Ascending aorta (tissue), 2 donors: ENCODE results near the gene PAPLN. TPM values are rescaled to one million over a fixed set of nuclear protein-coding genes. Genes with fewer than 3 reads are reported as not detected.

Experiments
- DNase-seq, 2 donors: peaks; one replicate each; pipeline ENCODE4 v3.0.0-alpha.2; 2019; ENCODE audit warnings: low spot score in 2 of 2
- H3K27ac ChIP-seq, 2 donors: fragments of 200-600 bp; sonication (generic); one replicate each; pipeline ENCODE4 v1.5.1; 2016 to 2017; ENCODE audit warnings: mild to moderate bottlenecking in 1 of 2
- H3K27me3 ChIP-seq: fragments of 200-600 bp; sonication (generic); one replicate; pipeline ENCODE4 v1.5.1; 2017
- H3K36me3 ChIP-seq, 2 donors: fragments of 200-600 bp; sonication (generic); one replicate each; pipeline ENCODE4 v1.5.1; 2016
- H3K4me1 ChIP-seq, 2 donors: fragments of 200-600 bp; sonication (generic); one replicate each; pipeline ENCODE4 v1.5.1; 2016 to 2017; ENCODE audit warnings: mild to moderate bottlenecking in 1 of 2
- H3K4me3 ChIP-seq, 2 donors: fragments of 200-600 bp; sonication (generic); one replicate each; pipeline ENCODE4 v1.5.1; 2016 to 2017; ENCODE audit warnings: mild to moderate bottlenecking in 1 of 2
- H3K9me3 ChIP-seq, 2 donors: fragments of 200-600 bp; sonication (generic); one replicate each; pipeline ENCODE4 v1.5.1; 2016
- CTCF ChIP-seq, 3 experiments: fragments of 200-600 bp in 2 of 3; fragments of 450-650 bp in 1 of 3; sonication (generic) in 2 of 3; IDR thresholded peaks; one replicate each; pipeline ENCODE4 v1.5.1; 2016 to 2019; ENCODE audit warnings: antibody characterized with exemption in 3 of 3, mild to moderate bottlenecking in 1 of 3, moderate library complexity in 1 of 3
- intact Hi-C: fragments of 100-400 bp; cut with DNase I; formaldehyde crosslinking; loops from one replicate; pipeline ENCODE4 v1.15.1; 2023
- total RNA-seq: library from RNA; depleted of rRNA; stranded (reverse); fragments of >200 nt; gene quantifications from one replicate; pipeline ENCODE4 v1.1.0, GENCODE V29; 2016

The PAPLN gene
- total RNA-seq, 1 donor from 2014 or later = 4.9 TPM

- intact Hi-C loops = no loop called here
- Histone ChIP-seq H3K36me3 (no peaks in the 10 kb centered on the region), H3K27ac (no peak overlapping the region), H3K9me3 (no peaks in the 10 kb centered on the region), H3K4me3 (peak overlapping the region; percentile 32 to 64), H3K4me1 (peaks cover 27 to 29% of the 10 kb centered on the region in 2 donors), H3K27me3 (peaks cover 20% of the 10 kb centered on the region)
- TF ChIP-seq CTCF (IDR thresholded peaks at IDR 0.05) = no peak
- no peak for DNase-seq
Observed at GRCh38 chr14:73238941-73239340, 1.6 kb downstream of the PAPLN start.

GRCh38 chr14:73239393-73240241 is 2.3 kb downstream of the PAPLN start:
- peak overlapping the region; percentile 32 to 64 for H3K4me3 ChIP-seq
- H3K27ac ChIP-seq = no peak overlapping the region
- no peaks in the 10 kb centered on the region for H3K9me3 ChIP-seq
- peaks cover 20% of the 10 kb centered on the region for H3K27me3 ChIP-seq
- peaks cover 27 to 29% of the 10 kb centered on the region in 2 donors for H3K4me1 ChIP-seq
- DNase-seq = no peak
- TF ChIP-seq CTCF (IDR thresholded peaks at IDR 0.05) = no peak
- intact Hi-C loops = no loop called here
- H3K36me3 ChIP-seq = no peaks in the 10 kb centered on the region

GRCh38 chr14:73240816-73241480 is 3.6 kb downstream of the PAPLN start:
- H3K9me3 ChIP-seq = no peaks in the 10 kb centered on the region
- H3K4me1 ChIP-seq = peaks cover 27 to 29% of the 10 kb centered on the region in 2 donors
- DNase-seq = peak in 1 of 2 donors; percentile 56
- no peak for TF ChIP-seq CTCF (IDR thresholded peaks at IDR 0.05)
- H3K4me3 ChIP-seq = no peak overlapping the region
- no peaks in the 10 kb centered on the region for H3K36me3 ChIP-seq
- no peak overlapping the region for H3K27ac ChIP-seq
- peaks cover 20% of the 10 kb centered on the region for H3K27me3 ChIP-seq
- intact Hi-C loops = no loop called here

GRCh38 chr14:73241481-73242165 is 4.3 kb downstream of the PAPLN start:
- Histone ChIP-seq H3K4me1 (peaks cover 29% of the 10 kb centered on the region in 2 donors), H3K4me3 (no peak overlapping the region), H3K36me3 (no peaks in the 10 kb centered on the region), H3K27ac (no peak overlapping the region), H3K9me3 (no peaks in the 10 kb centered on the region), H3K27me3 (peaks cover 20% of the 10 kb centered on the region)
- TF ChIP-seq CTCF (IDR thresholded peaks at IDR 0.05) = no peak
- intact Hi-C loops = no loop called here
- peak in 1 of 2 donors; percentile 54 for DNase-seq

GRCh38 chr14:73242357-73242901 is 5.1 kb downstream of the PAPLN start:
- no peak for TF ChIP-seq CTCF (IDR thresholded peaks at IDR 0.05)
- no peaks in the 10 kb centered on the region for H3K36me3 ChIP-seq
- no peak overlapping the region for H3K4me3 ChIP-seq
- peaks cover 24 to 28% of the 10 kb centered on the region in 2 donors for H3K4me1 ChIP-seq
- no peaks in the 10 kb centered on the region for H3K9me3 ChIP-seq
- peaks cover 14% of the 10 kb centered on the region for H3K27me3 ChIP-seq
- no peak overlapping the region for H3K27ac ChIP-seq
- intact Hi-C loops = no loop called here
- DNase-seq = no peak
